Mucosa of stomach (tissue), 1 donor: ENCODE measurements around the gene SLC39A11.

Experiments
- H3K27me3 ChIP-seq: one replicate; pipeline ENCODE4 v1.7.0; 2013; ENCODE audit warnings: mild to moderate bottlenecking, low read length; ENCODE audit not compliant: control insufficient read depth, insufficient read depth
- H3K36me3 ChIP-seq: one replicate; pipeline ENCODE4 v1.7.0; 2013; ENCODE audit warnings: low read length; ENCODE audit not compliant: control insufficient read depth, insufficient read depth
- H3K4me1 ChIP-seq: one replicate; pipeline ENCODE4 v1.7.0; 2013; ENCODE audit warnings: mild to moderate bottlenecking, low read length; ENCODE audit not compliant: control insufficient read depth, insufficient read depth
- H3K4me3 ChIP-seq: one replicate; pipeline ENCODE4 v1.7.0; 2013; ENCODE audit warnings: low read length
- H3K9ac ChIP-seq: one replicate; pipeline ENCODE4 v1.7.0; 2013; ENCODE audit warnings: mild to moderate bottlenecking, low read length, moderate library complexity
- H3K9me3 ChIP-seq: one replicate; pipeline ENCODE4 v1.7.0; 2013; ENCODE audit warnings: mild to moderate bottlenecking, low read length, moderate library complexity; ENCODE audit not compliant: control insufficient read depth
- donor health status: Pancreatic carcinoma.

SLC39A11 gene

DNA sequence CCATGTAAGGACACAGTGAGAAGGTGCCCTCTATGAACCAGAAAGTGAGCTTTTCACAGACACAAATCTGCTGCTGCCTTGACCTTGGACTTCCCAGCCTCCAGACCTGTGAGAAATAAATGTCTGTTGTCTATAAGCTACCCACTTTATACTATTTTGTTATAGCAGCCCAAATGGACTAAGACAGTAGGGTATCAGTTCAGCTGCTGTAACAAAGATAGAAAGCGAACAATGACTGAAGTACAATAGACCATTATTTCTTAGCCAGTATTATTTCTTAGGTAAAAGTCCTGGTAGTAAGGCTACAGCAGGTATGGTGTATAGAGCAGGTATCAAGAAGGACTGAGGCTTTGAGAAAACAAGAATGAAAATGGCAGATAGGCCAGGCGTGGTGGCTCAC is 117.0 kb downstream of the SLC39A11 start:
- Histone ChIP-seq H3K9me3 (no peaks in the 10 kb centered on the region), H3K4me3 (no peak overlapping the region)

DNA sequence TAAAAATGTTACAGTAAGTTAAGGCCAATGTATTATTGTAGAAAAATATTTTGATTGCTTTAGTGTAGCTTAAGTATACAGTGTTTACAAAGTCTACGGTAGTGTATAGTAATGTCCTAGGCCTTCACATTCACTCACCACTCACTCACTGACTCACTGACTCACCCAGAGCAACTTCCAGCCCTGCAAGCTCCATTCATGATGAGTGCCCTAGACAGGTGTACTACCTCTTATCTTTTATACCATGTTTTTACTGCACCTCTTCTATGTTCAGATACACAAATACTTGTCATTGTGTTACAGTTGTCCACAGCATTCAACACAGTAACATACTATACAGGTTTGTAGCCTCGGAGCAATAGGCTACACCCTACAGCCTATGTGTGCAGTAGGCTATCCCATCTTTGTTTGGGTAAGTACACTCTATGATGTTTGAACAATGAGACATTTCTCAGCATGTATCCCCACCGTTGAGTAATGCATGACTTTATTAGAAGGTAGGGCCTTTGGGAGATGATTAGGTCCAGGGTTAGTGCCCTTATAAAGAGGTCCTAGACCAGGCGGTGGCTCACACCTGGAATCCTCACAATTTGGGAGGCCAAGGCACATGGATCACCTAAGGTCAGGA is 117.8 kb downstream of the SLC39A11 start:
- Histone ChIP-seq H3K4me1 (peaks cover 55% of the 10 kb centered on the region), H3K4me3 (no peak overlapping the region), H3K27me3 (no peaks in the 10 kb centered on the region), H3K9ac (no peak overlapping the region), H3K9me3 (no peaks in the 10 kb centered on the region), H3K36me3 (no peaks in the 10 kb centered on the region)

More for the DNA sequence above, 117.0 kb downstream of the SLC39A11 start:
- Histone ChIP-seq H3K27me3 (no peaks in the 10 kb centered on the region), H3K9ac (no peak overlapping the region), H3K36me3 (no peaks in the 10 kb centered on the region), H3K4me1 (peaks cover 55% of the 10 kb centered on the region)

DNA sequence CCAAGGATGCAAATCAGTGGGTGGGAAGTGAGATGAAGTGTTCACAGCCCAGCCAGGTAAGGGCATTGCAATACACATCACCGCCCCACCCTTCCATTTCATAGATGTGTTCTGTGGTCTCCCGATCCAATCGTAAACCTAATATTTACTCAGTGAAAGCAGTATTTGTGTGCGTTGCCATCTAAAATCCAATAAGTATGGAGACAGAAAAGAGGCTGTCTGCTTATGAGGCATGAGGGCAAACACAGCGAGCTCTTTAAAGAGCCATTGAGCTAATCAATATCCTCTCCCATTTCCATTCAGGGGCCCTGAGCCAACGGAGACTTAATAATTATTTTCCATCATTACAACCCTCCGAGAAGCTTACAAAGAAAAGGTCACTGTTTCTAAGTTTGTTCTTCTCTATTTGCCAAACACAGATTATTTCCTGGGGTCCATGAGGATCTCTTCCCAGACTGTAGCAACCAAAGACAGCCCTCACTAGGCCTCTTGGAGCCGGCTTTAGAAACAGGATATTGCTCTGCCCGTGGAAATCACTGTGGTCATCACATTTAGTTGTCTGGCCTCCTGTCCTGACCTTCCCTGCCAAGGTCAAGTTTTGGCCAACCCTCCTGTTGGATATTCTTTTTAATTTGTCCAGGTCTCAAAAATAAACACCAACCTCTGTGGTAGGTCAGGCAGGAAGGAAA is 120.1 kb downstream of the SLC39A11 start:
- Histone ChIP-seq H3K9me3 (no peaks in the 10 kb centered on the region), H3K4me1 (peaks cover 41% of the 10 kb centered on the region)

DNA sequence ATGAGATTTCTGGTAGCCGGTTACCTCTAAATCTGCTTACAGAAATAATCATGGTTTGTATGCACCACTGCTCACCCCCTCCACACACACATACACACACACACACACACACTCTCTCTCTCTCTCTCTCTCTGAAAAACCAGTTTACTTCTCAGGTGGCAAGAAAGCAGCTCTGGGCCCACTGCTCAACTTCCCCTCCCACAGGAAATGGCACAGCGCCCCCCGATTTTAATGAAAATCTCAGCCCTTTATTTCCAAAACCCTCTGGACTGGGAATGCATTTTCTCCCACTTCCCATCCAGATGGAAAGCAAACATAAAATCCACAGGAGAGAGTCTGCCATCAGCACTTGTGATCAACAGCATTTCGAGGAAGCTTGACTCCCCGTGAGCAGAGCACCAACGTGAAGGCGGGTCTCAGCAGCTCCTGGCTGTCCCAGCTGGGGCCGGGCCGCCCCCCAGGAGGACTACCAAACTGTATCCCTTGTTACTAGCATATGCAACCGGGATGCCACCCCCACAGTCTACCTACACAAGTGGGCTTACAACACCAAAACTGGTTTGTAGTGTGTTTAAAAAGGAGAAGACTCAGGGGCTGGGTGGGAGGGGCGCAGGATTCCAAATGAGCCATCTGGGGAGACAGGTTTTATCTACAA is 121.1 kb downstream of the SLC39A11 start:
- no peaks in the 10 kb centered on the region for H3K9me3 ChIP-seq
- H3K27me3 ChIP-seq: no peaks in the 10 kb centered on the region
- no peak overlapping the region for H3K9ac ChIP-seq
- H3K4me1 ChIP-seq: peaks cover 30% of the 10 kb centered on the region
- no peak overlapping the region for H3K4me3 ChIP-seq
- H3K36me3 ChIP-seq: no peaks in the 10 kb centered on the region

More for the DNA sequence above, 120.1 kb downstream of the SLC39A11 start:
- H3K9ac ChIP-seq: no peak overlapping the region
- H3K36me3 ChIP-seq: no peaks in the 10 kb centered on the region
- no peaks in the 10 kb centered on the region for H3K27me3 ChIP-seq
- H3K4me3 ChIP-seq: no peak overlapping the region

DNA sequence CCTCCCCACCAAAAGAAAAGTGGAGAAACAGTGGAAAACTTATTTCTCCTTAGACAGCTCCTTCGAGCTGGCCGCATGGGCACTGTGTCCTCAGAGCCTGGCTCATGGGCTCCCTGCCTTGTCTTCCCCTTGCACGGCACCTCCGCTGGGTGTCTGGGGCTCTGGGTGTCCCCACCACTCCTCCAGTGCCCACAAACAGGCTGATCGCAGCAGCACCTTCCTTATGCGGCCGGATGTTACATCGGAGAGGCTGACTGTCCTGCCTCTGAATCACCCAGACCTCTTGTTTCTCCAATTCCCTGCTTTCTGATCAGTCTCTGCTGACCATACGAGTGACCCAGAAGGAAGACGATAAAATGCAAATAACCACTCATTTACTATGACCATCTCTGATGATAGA is 121.7 kb downstream of the SLC39A11 start:
- Histone ChIP-seq H3K27me3 (no peaks in the 10 kb centered on the region), H3K9ac (no peak overlapping the region), H3K9me3 (no peaks in the 10 kb centered on the region), H3K4me3 (no peak overlapping the region), H3K4me1 (peaks cover 28% of the 10 kb centered on the region), H3K36me3 (no peaks in the 10 kb centered on the region)

DNA sequence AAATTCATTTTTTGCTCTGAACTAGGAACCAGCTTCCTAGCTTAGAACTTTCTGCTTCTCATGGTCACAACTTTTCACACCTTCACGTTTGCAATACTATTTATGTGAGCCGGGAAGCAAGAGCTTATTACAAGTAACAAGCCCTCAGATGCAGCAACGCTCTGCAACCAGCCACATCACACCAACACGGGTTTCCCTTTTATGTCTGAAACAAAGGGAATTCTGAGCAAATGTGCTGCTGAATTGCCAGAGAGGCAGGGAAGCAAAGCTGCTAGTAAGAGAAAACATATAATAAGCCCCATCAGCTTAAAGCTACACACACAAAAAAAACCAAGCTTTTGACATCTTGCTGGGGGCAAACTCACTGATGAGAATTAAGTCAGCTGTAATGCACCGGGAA is 122.2 kb downstream of the SLC39A11 start:
- Histone ChIP-seq H3K9ac (no peak overlapping the region), H3K4me1 (peaks cover 28% of the 10 kb centered on the region), H3K9me3 (no peaks in the 10 kb centered on the region), H3K4me3 (no peak overlapping the region), H3K27me3 (no peaks in the 10 kb centered on the region), H3K36me3 (no peaks in the 10 kb centered on the region)

DNA sequence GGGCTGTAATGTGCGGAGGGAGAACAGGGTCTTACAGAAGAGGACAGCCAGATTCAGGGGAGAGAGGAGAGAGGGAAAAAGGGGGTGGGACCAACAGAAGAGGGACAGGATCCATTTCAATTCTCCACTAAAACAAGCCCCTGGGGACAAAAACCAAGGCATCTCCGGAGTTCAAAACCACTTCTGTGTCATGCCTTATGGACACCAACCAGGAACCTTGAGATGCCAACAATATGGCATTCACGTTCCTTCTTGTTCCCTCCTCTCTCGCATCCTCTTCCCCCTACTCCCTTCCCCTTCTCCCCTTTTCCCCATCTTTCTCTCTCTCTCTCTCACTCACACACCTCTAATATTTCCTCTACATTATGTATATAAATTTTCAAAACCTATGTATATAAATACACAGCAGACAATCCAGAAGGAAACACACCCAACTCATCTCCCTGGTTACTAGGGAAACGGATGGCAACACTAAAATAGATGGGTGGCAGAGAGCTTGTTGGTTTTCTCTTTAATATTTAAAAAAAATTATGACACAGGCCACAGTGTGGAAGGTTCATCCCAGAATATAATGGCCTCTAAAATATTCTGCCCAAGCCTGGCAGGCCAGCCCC is 123.1 kb downstream of the SLC39A11 start:
- no peak overlapping the region for H3K4me3 ChIP-seq
- H3K9me3 ChIP-seq: no peaks in the 10 kb centered on the region
- no peaks in the 10 kb centered on the region for H3K36me3 ChIP-seq
- H3K4me1 ChIP-seq: peaks cover 23% of the 10 kb centered on the region
- H3K27me3 ChIP-seq: no peaks in the 10 kb centered on the region
- H3K9ac ChIP-seq: no peak overlapping the region

DNA sequence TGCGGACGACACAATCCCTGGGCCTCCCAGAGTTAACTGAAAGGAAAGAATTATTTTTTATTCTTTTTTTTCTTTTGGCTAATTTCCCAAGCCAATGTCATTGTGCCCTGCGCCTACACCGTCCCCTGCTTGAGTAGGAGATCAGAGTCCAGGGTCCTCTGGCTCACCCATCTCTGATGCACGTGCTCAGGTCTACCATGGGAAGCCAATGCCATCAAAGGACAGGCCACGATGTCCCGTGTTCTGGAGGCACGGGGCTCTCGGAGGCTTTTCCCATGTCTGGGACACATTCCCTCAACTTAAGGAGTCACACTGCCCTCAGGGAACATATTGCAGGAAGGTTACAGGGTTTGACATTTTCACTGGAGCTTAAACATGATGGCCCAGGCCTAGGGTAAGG is 123.7 kb downstream of the SLC39A11 start:
- Histone ChIP-seq H3K36me3 (no peaks in the 10 kb centered on the region), H3K9ac (no peak overlapping the region), H3K4me1 (peaks cover 23% of the 10 kb centered on the region)

DNA sequence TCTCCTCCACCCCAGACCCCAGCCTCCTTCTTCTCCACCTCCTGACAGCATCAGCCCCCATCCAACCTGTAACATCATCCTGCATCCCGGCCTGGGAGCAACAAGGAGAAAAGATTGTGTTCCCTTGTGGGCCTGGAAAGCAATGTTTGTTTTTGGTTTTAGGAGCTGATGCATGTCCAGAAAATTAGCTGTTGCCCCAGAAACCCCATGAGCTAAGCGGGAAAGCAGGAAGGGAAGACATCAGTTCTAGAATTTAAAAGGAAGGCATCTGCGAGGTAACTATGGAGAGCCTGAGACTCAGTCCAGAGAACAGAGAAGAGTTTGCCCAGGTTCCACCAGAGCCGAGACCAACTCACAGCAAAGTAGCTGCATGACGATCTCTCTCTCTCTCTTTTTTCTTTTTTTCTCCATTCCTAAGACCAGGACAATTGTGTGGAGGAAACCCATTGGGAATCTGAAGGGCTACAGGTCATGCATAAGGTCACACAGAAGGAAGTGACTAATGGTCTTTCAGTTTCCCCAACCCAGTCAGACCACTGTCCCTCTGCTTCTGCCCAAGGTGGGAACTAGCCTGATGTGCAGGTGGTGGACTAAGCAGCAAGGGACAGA is 124.4 kb downstream of the SLC39A11 start:
- no peak overlapping the region for H3K4me3 ChIP-seq
- H3K9me3 ChIP-seq: no peaks in the 10 kb centered on the region
- peaks cover 19% of the 10 kb centered on the region for H3K4me1 ChIP-seq
- H3K9ac ChIP-seq: no peak overlapping the region
- H3K36me3 ChIP-seq: no peaks in the 10 kb centered on the region
- H3K27me3 ChIP-seq: no peaks in the 10 kb centered on the region

More for the DNA sequence above, 123.7 kb downstream of the SLC39A11 start:
- no peak overlapping the region for H3K4me3 ChIP-seq
- no peaks in the 10 kb centered on the region for H3K27me3 ChIP-seq
- H3K9me3 ChIP-seq: no peaks in the 10 kb centered on the region

DNA sequence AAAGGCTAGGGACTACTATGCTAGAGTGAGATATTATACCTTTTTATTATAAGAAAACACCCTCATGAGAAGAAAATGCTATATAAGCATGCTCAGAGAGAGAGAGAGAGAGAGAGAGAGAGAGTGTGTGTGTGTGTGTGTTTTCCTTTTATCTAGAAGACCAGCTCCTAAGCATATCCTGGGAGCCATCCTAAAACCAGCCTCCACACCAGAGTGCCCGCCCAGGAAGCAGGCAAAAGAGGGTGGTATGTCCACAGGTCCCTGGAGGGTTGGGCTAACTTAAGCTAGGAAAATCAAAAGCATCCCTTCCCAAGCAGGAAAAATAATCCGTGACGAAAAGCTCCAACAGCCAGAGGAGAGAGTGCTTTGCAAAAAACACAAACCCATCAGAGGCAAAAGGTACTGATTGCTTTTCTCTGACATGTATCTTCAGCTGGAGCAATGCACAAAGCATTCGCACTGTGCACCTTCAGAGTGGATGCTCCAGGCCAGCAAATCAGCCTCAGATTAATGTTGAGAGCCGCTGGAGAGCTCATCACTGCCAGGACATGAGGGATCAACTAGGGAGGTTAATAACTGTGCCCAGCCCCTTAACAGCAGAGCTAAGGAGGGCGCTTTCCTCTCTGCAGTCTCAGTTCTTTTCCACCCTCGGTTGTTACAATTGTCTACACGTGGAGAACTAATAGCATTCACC is 125.1 kb downstream of the SLC39A11 start:
- Histone ChIP-seq H3K27me3 (no peaks in the 10 kb centered on the region), H3K4me3 (no peak overlapping the region), H3K4me1 (peaks cover 13% of the 10 kb centered on the region), H3K36me3 (no peaks in the 10 kb centered on the region), H3K9ac (no peak overlapping the region), H3K9me3 (no peaks in the 10 kb centered on the region)

DNA sequence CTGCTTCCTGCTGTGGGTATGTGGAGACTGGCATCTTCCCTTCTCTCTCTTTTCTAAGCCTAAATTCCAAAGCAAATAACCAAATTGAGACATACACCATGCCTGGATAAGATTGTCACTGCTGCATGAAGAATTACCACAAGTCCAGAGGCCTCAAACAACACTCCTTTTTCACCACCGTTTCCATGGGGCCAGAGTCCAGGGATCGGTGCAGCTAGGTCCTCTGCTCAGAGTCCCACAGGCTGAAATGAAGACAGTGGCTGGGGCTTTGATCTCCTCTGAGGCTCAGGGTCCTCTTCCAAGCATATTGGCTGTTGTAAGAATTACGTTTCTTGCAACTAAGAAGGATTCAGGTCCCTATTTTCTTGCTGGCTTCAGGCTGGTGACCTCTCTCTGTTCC is 130.4 kb downstream of the SLC39A11 start:
- Histone ChIP-seq H3K36me3 (no peaks in the 10 kb centered on the region), H3K4me3 (no peak overlapping the region), H3K9me3 (no peaks in the 10 kb centered on the region), H3K9ac (no peak overlapping the region), H3K27me3 (no peaks in the 10 kb centered on the region), H3K4me1 (no peaks in the 10 kb centered on the region)
